D721Med (cell line): ENCODE data around the gene CAB39.

ENCODE experiments used
- DNase-seq: peaks from one replicate; pipeline ENCODE4 v3.0.0; 2011; ENCODE audit warnings: low spot score; ENCODE audit not compliant: insufficient read length
- FAIRE-seq: peaks from 2 replicates; lab custom pipeline; 2011; peaks lifted over from hg19 to GRCh38; lab: Jason Lieb, UNC
- CTCF ChIP-seq: IDR thresholded peaks from 2 replicates; pipeline ENCODE4 v1.5.1; 2012; ENCODE audit warnings: mild to moderate bottlenecking, control low read depth; ENCODE audit not compliant: insufficient read depth; ENCODE audit errors: missing control alignments

Gene CAB39

DNA sequence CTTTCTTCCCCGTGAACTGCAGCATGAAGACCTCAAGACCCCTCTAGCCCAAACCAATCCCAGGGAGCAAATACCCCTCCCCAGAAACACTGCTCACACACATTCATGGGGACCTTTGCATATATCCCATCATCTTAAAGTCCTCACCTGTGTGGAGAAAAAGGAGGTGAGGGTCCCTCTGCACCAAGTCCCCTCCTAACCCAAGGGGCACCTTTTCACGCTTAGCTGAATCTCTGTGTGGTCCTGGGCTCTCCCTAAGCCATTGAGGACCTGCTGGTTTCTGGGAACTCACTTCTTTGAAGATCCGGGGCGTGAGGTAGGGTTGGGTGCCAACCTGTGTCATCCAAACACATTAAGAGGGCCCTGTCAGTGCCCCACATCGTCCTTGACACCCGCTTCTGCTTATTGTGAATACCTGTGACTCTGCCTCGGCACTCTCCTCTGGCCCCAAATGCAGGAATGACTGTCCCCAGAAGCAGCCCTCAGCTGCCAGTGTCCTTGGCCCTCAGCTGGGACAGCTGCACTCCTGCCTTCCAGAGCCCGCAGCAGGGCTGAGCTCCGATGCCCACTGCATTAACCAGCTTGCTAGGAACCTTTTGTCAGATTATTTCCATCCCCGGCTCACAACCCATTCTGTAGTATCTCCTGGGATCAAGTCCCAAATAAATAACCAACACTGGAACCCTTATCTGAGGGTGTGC, 110.8 kb downstream of the CAB39 start:
- DNase-seq, result no peak
- no peak for FAIRE-seq

GRCh38 chr2:230824406-230824978, 111.8 kb downstream of the CAB39 start:
- DNase-seq, result peak; percentile 35
- FAIRE-seq, result no peak
- TF ChIP-seq CTCF, result peak; percentile 80

More for the DNA sequence above, 110.8 kb downstream of the CAB39 start:
- TF ChIP-seq CTCF, result no peak

GRCh38 chr2:230825354-230825753, 112.7 kb downstream of the CAB39 start:
- TF ChIP-seq CTCF, result no peak
- FAIRE-seq (no peak), DNase-seq (no peak)

- no peak for TF ChIP-seq CTCF
- DNase-seq, result no peak
- FAIRE-seq, result no peak
These were observed 115.2 kb downstream of the CAB39 start for GRCh38 chr2:230827774-230828271.

DNA sequence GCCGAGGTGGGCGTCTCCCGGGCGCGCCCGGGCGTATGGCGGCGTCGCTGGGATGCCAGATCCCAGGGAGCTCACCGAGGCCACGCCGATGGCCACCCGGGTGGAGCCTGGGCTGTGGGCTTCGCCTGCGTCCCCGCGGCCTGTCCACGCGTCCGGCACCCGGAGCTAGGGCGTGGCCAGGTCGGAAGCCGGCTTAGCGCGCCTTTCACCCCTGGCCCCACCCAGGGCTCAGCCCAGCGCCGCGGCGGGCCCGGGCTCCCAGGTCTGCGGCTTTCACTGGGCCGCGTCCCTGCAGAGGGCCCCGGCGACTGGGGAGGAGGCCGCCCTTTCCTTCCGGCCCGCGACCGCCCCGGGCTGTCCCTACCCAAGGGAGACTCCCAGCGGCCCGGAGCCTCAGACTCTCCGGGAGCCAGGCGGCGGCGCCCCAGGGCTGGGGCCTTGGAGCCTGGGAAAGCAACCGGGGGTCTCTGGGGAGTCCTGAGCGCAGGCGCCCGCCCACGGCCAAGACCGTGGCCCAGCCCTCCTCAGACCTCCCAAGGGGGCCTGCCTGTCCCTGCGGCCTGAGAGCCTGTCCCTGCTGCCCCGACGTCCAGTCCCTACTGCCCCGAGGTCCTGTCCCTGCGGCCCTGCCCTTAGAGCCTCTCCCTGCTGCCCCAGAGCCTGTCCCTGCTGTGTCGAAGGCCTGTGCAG, 115.8 kb downstream of the CAB39 start:
- no peak for TF ChIP-seq CTCF
- no peak for FAIRE-seq
- no peak for DNase-seq

GRCh38 chr2:230829293-230829692, 116.7 kb downstream of the CAB39 start:
- FAIRE-seq (no peak), DNase-seq (no peak)
- no peak for TF ChIP-seq CTCF
